LNCaP clone FGC (cell line): ENCODE measurements around the gene ADGRG3.

Source experiments
- DNase-seq: peaks from one replicate; pipeline ENCODE4 v3.0.0-alpha.2; 2011; ENCODE audit warnings: low read depth
- H3K4me3 ChIP-seq: 2 replicates; pipeline ENCODE4 v1.5.1; 2011; ENCODE audit warnings: mild to moderate bottlenecking, low read depth, low read length, control low read depth
- CTCF ChIP-seq: IDR thresholded peaks from 2 replicates; pipeline ENCODE4 v1.5.1; 2012; ENCODE audit warnings: mild to moderate bottlenecking; ENCODE audit not compliant: control insufficient read depth, insufficient read depth; ENCODE audit errors: extremely low read depth

The ADGRG3 gene

GRCh38 chr16:57633383-57634064, 34.6 kb upstream of the ADGRG3 start:
- no peak overlapping the region for H3K4me3 ChIP-seq
- TF ChIP-seq CTCF: no peak
- DNase-seq: no peak

GRCh38 chr16:57634171-57634570, 33.9 kb upstream of the ADGRG3 start:
- H3K4me3 ChIP-seq: no peak overlapping the region
- no peak for DNase-seq
- no peak for TF ChIP-seq CTCF

- no peak for TF ChIP-seq CTCF
- DNase-seq: peak; percentile 62
- no peak overlapping the region for H3K4me3 ChIP-seq
These were observed 32.6 kb upstream of the ADGRG3 start for GRCh38 chr16:57635266-57636097.

GRCh38 chr16:57636184-57636583, 31.9 kb upstream of the ADGRG3 start:
- no peak overlapping the region for H3K4me3 ChIP-seq
- no peak for TF ChIP-seq CTCF
- no peak for DNase-seq

- TF ChIP-seq CTCF: no peak
- DNase-seq: no peak
- no peak overlapping the region for H3K4me3 ChIP-seq
These were observed 31.1 kb upstream of the ADGRG3 start for GRCh38 chr16:57637020-57637419.

- no peak overlapping the region for H3K4me3 ChIP-seq
- no peak for TF ChIP-seq CTCF
- DNase-seq: no peak
These were observed 30.7 kb upstream of the ADGRG3 start for GRCh38 chr16:57637424-57637823.
